HepG2 (cell line): ENCODE data around the gene ZNF490. TPM values are rescaled to one million over a fixed set of nuclear protein-coding genes. Genes with fewer than 3 reads are reported as not detected.

Source experiments
- ATAC-seq: fragments of 200-7000 bp; cut with Tn5 transposase; 3 replicates; pipeline ENCODE4 v1.9.1; 2020; ENCODE audit warnings: mild to moderate bottlenecking, moderate library complexity
- Bru-seq: library from RNA; stranded (reverse); fragments of 400-500 nt; gene quantifications from one replicate; lab custom pipeline; 2021; lab: Mats Ljungman, UMichigan
- BruChase-seq, 2 experiments: library from RNA; stranded (reverse); fragments of 400-500 nt; gene quantifications; one replicate each; lab custom pipeline; 2021; lab: Mats Ljungman, UMichigan
- BruUV-seq: library from RNA; stranded (reverse); fragments of 400-500 nt; replicated peaks from 2 replicates; lab custom pipeline; 2021; lab: Mats Ljungman, UMichigan
- CTCF ChIA-PET: fragments of 300-600 bp; formaldehyde crosslinking; extraction: SDS; loops from one replicate; lab custom pipeline; 2021; ENCODE audit warnings: low total read pairs, inconsistent platforms, low intra/inter-chr PET ratio; lab: Yijun Ruan, JAX
- POLR2A ChIA-PET: fragments of 350-600 bp; sonication (Branson Sonifier 250); formaldehyde crosslinking; loops from one replicate; lab custom pipeline; 2020; ENCODE audit warnings: antibody characterized with exemption, inconsistent platforms; lab: Yijun Ruan, JAX
- DNase-seq: peaks from one replicate; pipeline ENCODE4 v3.0.0-alpha.2; 2015; ENCODE audit warnings: low spot score
- FAIRE-seq: peaks from 3 replicates; lab custom pipeline; 2011; peaks lifted over from hg19 to GRCh38; lab: Jason Lieb, UNC
- H2AFZ ChIP-seq: one replicate; pipeline ENCODE4 v1.6.1; 2011; ENCODE audit warnings: low read length, inconsistent platforms
- H3K27ac ChIP-seq: fragments of 300-600 bp; 3 replicates; pipeline ENCODE4 v1.8.0; 2011; ENCODE audit warnings: mixed run types, mild to moderate bottlenecking, mixed read lengths, low read length, inconsistent platforms; ENCODE audit not compliant: insufficient read depth; ENCODE audit errors: extremely low read length
- H3K27me3 ChIP-seq, 2 experiments: fragments of 200-600 bp in 1 of 2; 2 replicates in 1 of 2; 3 replicates in 1 of 2; pipeline versions ENCODE4 v1.6.0 to v1.8.0; 2011; ENCODE audit warnings: low read length in 2 of 2, mild to moderate bottlenecking in 2 of 2, moderate library complexity in 2 of 2, inconsistent platforms in 1 of 2; ENCODE audit not compliant: insufficient read depth in 2 of 2, control insufficient read depth in 1 of 2
- H3K36me3 ChIP-seq, 2 experiments: fragments of 200-600 bp in 1 of 2; replicated peaks in 1 of 2; 2 replicates in 1 of 2; 3 replicates in 1 of 2; pipeline versions ENCODE4 v1.5.1 to v1.8.0; 2011; ENCODE audit warnings: low read length in 2 of 2, inconsistent platforms in 1 of 2; ENCODE audit not compliant: insufficient read depth in 2 of 2, control insufficient read depth in 1 of 2
- H3K4me1 ChIP-seq: 2 replicates; pipeline ENCODE4 v1.5.1; 2012; ENCODE audit warnings: low read length, inconsistent platforms; ENCODE audit not compliant: insufficient read depth
- H3K4me2 ChIP-seq: 2 replicates; pipeline ENCODE4 v1.6.0; 2011; ENCODE audit warnings: low read depth, low read length, inconsistent platforms
- H3K4me3 ChIP-seq, 3 experiments: fragments of 200-600 bp in 1 of 3; sonication (generic), shearing (Covaris generic) in 1 of 3; replicated peaks in 1 of 3; 2 replicates each; pipeline ENCODE4 v1.5.1; 2011 to 2016; ENCODE audit warnings: low read length in 3 of 3, inconsistent platforms in 2 of 3, low read depth in 2 of 3, mild to moderate bottlenecking in 2 of 3, control low read depth in 1 of 3, mixed read lengths in 1 of 3; ENCODE audit not compliant: insufficient read depth in 1 of 3
- H3K79me2 ChIP-seq: one replicate; pipeline ENCODE4 v1.6.1; 2011; ENCODE audit warnings: low read length, inconsistent platforms; ENCODE audit not compliant: insufficient read depth
- H3K9ac ChIP-seq: 2 replicates; pipeline ENCODE4 v1.6.0; 2011; ENCODE audit warnings: mild to moderate bottlenecking, low read depth, low read length, inconsistent platforms; ENCODE audit not compliant: insufficient read depth
- H3K9me3 ChIP-seq: 2 replicates; pipeline ENCODE4 v1.5.1; 2012; ENCODE audit warnings: mild to moderate bottlenecking, low read length
- H4K20me1 ChIP-seq: 2 replicates; pipeline ENCODE4 v1.6.0; 2011; ENCODE audit warnings: inconsistent platforms, mild to moderate bottlenecking, low read length, moderate library complexity; ENCODE audit not compliant: insufficient read depth
- ARNT2 ChIP-seq: sonication (generic); formaldehyde crosslinking; IDR thresholded peaks from 2 replicates; pipeline ENCODE4 v1.8.0; 2022; ENCODE audit warnings: mild to moderate bottlenecking, low read depth, missing genetic modification reagents, moderate library complexity
- CREB3 ChIP-seq: sonication (generic); formaldehyde crosslinking; IDR thresholded peaks from 2 replicates; pipeline ENCODE4 v1.5.0; 2020; ENCODE audit warnings: missing genetic modification reagents
- GFI1 ChIP-seq: sonication (generic); formaldehyde crosslinking; IDR thresholded peaks from 2 replicates; pipeline ENCODE4 v1.5.0; 2020; ENCODE audit warnings: missing genetic modification reagents, mild to moderate bottlenecking, borderline replicate concordance
- HES4 ChIP-seq: sonication (generic); formaldehyde crosslinking; IDR thresholded peaks from 2 replicates; pipeline ENCODE4 v1.9.0; 2021; ENCODE audit warnings: mild to moderate bottlenecking, missing genetic modification reagents, borderline replicate concordance
- NFE2 ChIP-seq: sonication (generic); formaldehyde crosslinking; IDR thresholded peaks from 2 replicates; pipeline ENCODE4 v1.4.0; 2020; ENCODE audit warnings: missing genetic modification reagents
- SNAPC2 ChIP-seq: sonication (generic); formaldehyde crosslinking; IDR thresholded peaks from 2 replicates; pipeline ENCODE4 v1.8.1; 2022; ENCODE audit warnings: mild to moderate bottlenecking, missing genetic modification reagents
- ZNF407 ChIP-seq: sonication (generic); formaldehyde crosslinking; IDR thresholded peaks from one replicate; pipeline ENCODE4 v1.5.1; 2020; ENCODE audit warnings: mild to moderate bottlenecking, missing genetic modification reagents; ENCODE audit errors: not compliant biosample characterization
- WGBS: methylation state at CpG from one replicate; pipeline ENCODE4 v1.1.6; 2017; ENCODE audit warnings: low lambda C conversion rate; 5-methylcytosine and 5-hydroxymethylcytosine counted together
- in situ Hi-C: cut with HindIII; loops from 2 replicates; pipeline ENCODE4 v1.10.0; 2017; ENCODE audit warnings: low pct_unique_long_range_greater_than_20kb; ENCODE audit not compliant: extremely low pct_ligation_motif_present
- intact Hi-C: fragments of 100-400 bp; cut with micrococcal nuclease; formaldehyde crosslinking; loops from one replicate; pipeline ENCODE4 v1.10.0; 2022; ENCODE audit not compliant: unreplicated experiment
- long read RNA-seq, 2 experiments: library from RNA in 1 of 2; library from polyadenylated mRNA in 1 of 2; stranded (forward) in 1 of 2; unstranded in 1 of 2; transcript quantifications; one replicate each; pipeline ENCODE4 v2.0.0, GENCODE V29; 2019 to 2022
- polyA minus RNA-seq, 3 experiments: library from RNA; depleted of rRNA, polyadenylated mRNA; stranded (reverse); fragments of >200 nt; gene quantifications; 2 replicates each; pipeline ENCODE4 v1.2.3, GENCODE V29; 2011; ENCODE audit warnings: low replicate concordance in 1 of 3
- polyA plus RNA-seq, 8 experiments: library from polyadenylated mRNA; depleted of rRNA in 3 of 8; stranded (reverse) in 7 of 8; unstranded in 1 of 8; fragments of >200 nt; fragmentation: Illumina TruSeq in 4 of 8; extraction: Trizol in 4 of 8; gene quantifications; 2 replicates each; pipeline versions ENCODE4 v1.2.1 to v1.2.3, GENCODE V29; 2011 to 2016; ENCODE audit warnings: low read depth in 4 of 8, missing spikeins in 1 of 8, mixed read lengths in 1 of 8; ENCODE audit not compliant: insufficient read depth in 1 of 8
- total RNA-seq, 5 experiments: library from RNA; depleted of rRNA; stranded (reverse); fragments of >200 nt; fragmentation: Illumina TruSeq; extraction: Trizol; gene quantifications; 2 replicates each; pipeline ENCODE4 v1.2.3, GENCODE V29; 2016; ENCODE audit warnings: low read depth in 1 of 5

Gene ZNF490
- total RNA-seq (2016; rRNA removed; fragmentation: Illumina TruSeq; extraction: Trizol) = 2.9 and 5.2 TPM in 2 replicates
- 0.40 and 0.71 TPM in 2 replicates for total RNA-seq (2016; cell fraction: cytosol; rRNA removed; fragmentation: Illumina TruSeq; extraction: Trizol; ENCODE audit: low read depth)
- total RNA-seq (2016; cell fraction: insoluble cytoplasmic fraction; rRNA removed; fragmentation: Illumina TruSeq; extraction: Trizol) = 2.9 and 5.1 TPM in 2 replicates
- 1.4 and 1.7 TPM in 2 replicates for total RNA-seq (2016; cell fraction: membrane; rRNA removed; fragmentation: Illumina TruSeq; extraction: Trizol)
- total RNA-seq (2016; cell fraction: nucleus; rRNA removed; fragmentation: Illumina TruSeq; extraction: Trizol) = 2.6 and 3.7 TPM in 2 replicates
- 1.2 and 1.3 TPM in 2 replicates for polyA plus RNA-seq (2011; rRNA removed)
- 0.52 and 0.60 TPM in 2 replicates for polyA plus RNA-seq (2011; cell fraction: cytosol; rRNA removed)
- 0.99 and 1.1 TPM in 2 replicates for polyA plus RNA-seq (2011; cell fraction: nucleus; rRNA removed)
- 0.54 and 0.77 TPM in 2 replicates for polyA plus RNA-seq (2012)
- polyA plus RNA-seq (2016; cell fraction: cytosol; fragmentation: Illumina TruSeq; extraction: Trizol; ENCODE audit: low read depth) = 0.10 TPM in 1 of 2 replicates, not detected in the other
- polyA plus RNA-seq (2016; cell fraction: insoluble cytoplasmic fraction; fragmentation: Illumina TruSeq; extraction: Trizol; ENCODE audit: low read depth) = 0.48 and 0.69 TPM in 2 replicates
- 0.10 TPM in 1 of 2 replicates, not detected in the other for polyA plus RNA-seq (2016; cell fraction: membrane; fragmentation: Illumina TruSeq; extraction: Trizol; ENCODE audit: low read depth)
- 2.5 and 3.0 TPM in 2 replicates for polyA plus RNA-seq (2016; cell fraction: nucleus; fragmentation: Illumina TruSeq; extraction: Trizol; ENCODE audit: insufficient read depth, low read depth)
- 5.6 and 6.1 TPM in 2 replicates for polyA minus RNA-seq (2011; rRNA and poly(A)+ RNA removed; ENCODE audit: low replicate concordance)
- polyA minus RNA-seq (2011; cell fraction: cytosol; rRNA and poly(A)+ RNA removed) = 3.9 and 4.4 TPM in 2 replicates
- polyA minus RNA-seq (2011; cell fraction: nucleus; rRNA and poly(A)+ RNA removed) = 8.1 and 9.9 TPM in 2 replicates
- Bru-seq, nascent RNA = percentile 48 among the genes with signal in this experiment
- BruChase-seq, experiment 1, labeled RNA remaining after a 6-hour chase = percentile 51 among the genes with signal in this experiment
- percentile 52 among the genes with signal in this experiment for BruChase-seq, experiment 2, labeled RNA remaining after a 2-hour chase
- long read RNA-seq, experiment 1, partial matches to known transcripts = 1 of 1 reads
- long read RNA-seq, experiment 1, other reads (novel, unspliced or antisense) = 0 of 1 reads
- long read RNA-seq, experiment 2 = 0 reads

DNA sequence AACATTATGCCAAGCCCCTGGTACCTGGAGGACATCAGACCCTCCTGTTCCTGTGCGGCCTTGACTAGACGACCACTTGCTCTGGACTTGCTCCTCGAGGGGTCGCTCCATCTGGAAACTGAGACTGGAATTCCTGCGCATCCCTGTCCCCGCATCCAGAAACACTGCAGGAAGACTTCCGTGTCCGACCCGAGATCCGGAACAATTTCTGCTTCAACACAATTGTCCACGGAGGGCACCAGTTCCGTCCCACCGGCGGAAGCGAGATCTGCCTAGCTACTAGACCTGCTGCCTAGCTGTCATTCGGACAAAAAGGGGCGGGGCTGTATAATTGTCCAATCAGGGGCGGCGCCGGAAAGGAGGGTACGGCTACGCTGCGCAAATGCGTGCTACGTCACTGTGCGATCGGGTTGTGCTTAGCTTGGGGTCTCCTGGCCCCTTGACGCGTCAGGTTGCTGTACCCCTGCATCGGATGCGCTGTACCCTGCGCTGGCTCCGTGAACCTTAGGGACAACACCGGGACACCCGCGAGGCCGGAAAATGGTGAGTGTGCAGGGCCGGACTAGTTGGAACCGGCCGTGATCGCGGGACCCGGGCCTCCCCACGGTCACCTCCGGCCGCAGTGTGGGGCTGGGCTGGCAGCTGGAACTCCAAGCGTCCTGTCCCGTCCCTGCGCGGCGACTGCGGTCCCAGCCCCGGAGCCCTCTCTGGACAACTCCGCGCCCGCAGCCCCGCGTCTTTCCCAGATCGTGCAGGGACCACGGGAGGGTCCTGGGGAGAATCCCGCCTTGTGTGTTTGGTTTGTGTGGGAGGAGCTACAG, at the start of gene ZNF490, which contains the start of gene ZNF791:
Gene ZNF490 (minus strand): TSS at position 274 of the 821 bp plus-strand sequence. CDS start 133 bp downstream, at position 141.
Gene ZNF791 (plus strand): TSS at position 381 of the 821 bp plus-strand sequence. CDS start 160 bp downstream, at position 541.
- peak within 1 kb of the TSS; percentile 95 for H2AFZ ChIP-seq
- intact Hi-C loops = loop anchor here (5.0 kb wide), 1 partner anchor 58 kb away; the partner anchor contains the start of gene ZNF564
- peak within 1 kb of the TSS; percentile 88 for H3K27ac ChIP-seq
- FAIRE-seq (peak; percentile 98), DNase-seq (peak; percentile 97), ATAC-seq (peak; percentile 98)
- H3K4me2 ChIP-seq = peak within 1 kb of the TSS; percentile 85
- in situ Hi-C loops = no loop called here
- H3K9ac ChIP-seq = peak within 1 kb of the TSS; percentile 95
- ChIA-PET POLR2A (interaction anchor here (0.8 to 2.1 kb wide), 25 partner anchors 9 to 471 kb away, joined by 3 to 17 read pairs (median 5); partner anchors contain the start of genes GET3, MAN2B1, WDR83 and ZNF20), CTCF (no interaction called here)
- no peaks in the 10 kb centered on the region for H3K9me3 ChIP-seq
- peak within 1 kb of the TSS; percentile 79 to 97 (median 94) for H3K4me3 ChIP-seq
- BruUV-seq = no TSS peak
- WGBS = 0% methylated on average over 7 of the region's 61 CpGs
- H4K20me1 ChIP-seq = no peaks in the 10 kb centered on the region
- peaks cover 9% of the 10 kb centered on the region; the same call in 1 of the 2 replicates for H3K4me1 ChIP-seq
- peaks cover 3 to 22% of the 10 kb centered on the region in 2 experiments; a peak in 1 of 5 replicates for H3K36me3 ChIP-seq
- no peaks in the 10 kb centered on the region; a peak in 1 of 5 replicates for H3K27me3 ChIP-seq
- H3K79me2 ChIP-seq = peaks cover 47% of the 10 kb centered on the region
- TF ChIP-seq SNAPC2 (CRISPR knock-in tag) = peak; percentile 78; the same call in 1 of the 2 replicates
- peak; percentile 83 for TF ChIP-seq ZNF407 (CRISPR knock-in tag)
- TF ChIP-seq NFE2 (CRISPR knock-in tag) = 0 out of 2 replicates have a peak, but pooled peaks have one; percentile 18
- TF ChIP-seq HES4 (CRISPR knock-in tag) = peak; percentile 69; the same call in 1 of the 2 replicates
- no peak; the same call in 1 of the 2 replicates for TF ChIP-seq ARNT2 (CRISPR knock-in tag)
- TF ChIP-seq GFI1 (CRISPR knock-in tag) = no peak
- no peak for TF ChIP-seq CREB3
